ENCODE data around the gene TIGIT. TPM values are rescaled to one million over a fixed set of nuclear protein-coding genes. Genes with fewer than 3 reads are reported as not detected.

The TIGIT gene
- total RNA-seq, 1 experiment from 2014 or later = not detected

GRCh38 chr3:114308377-114308776 lies 14.5 kb downstream of the TIGIT start:
- in situ Hi-C loops (cut with HindIII; ENCODE audit: low sequenced_read_pairs) = no loop called here

GRCh38 chr3:114308830-114309229 lies 15.0 kb downstream of the TIGIT start:
- in situ Hi-C loops (cut with HindIII; ENCODE audit: low sequenced_read_pairs) = no loop called here
- DNase-seq (ENCODE audit: low spot score) = no peak

More at GRCh38 chr3:114308377-114308776, 14.5 kb downstream of the TIGIT start:
- no peak for DNase-seq (ENCODE audit: low spot score)

GRCh38 chr3:114310695-114311094 lies 16.9 kb downstream of the TIGIT start:
- no peak for DNase-seq (ENCODE audit: low spot score)
- in situ Hi-C loops (cut with HindIII; ENCODE audit: low sequenced_read_pairs) = no loop called here

- in situ Hi-C loops (cut with HindIII; ENCODE audit: low sequenced_read_pairs) = no loop called here
- no peak for DNase-seq (ENCODE audit: low spot score)
These were observed 19.6 kb downstream of the TIGIT start for GRCh38 chr3:114313426-114313825.

GRCh38 chr3:114314282-114314681 lies 20.5 kb downstream of the TIGIT start:
- no peak for DNase-seq (ENCODE audit: low spot score)
- in situ Hi-C loops (cut with HindIII; ENCODE audit: low sequenced_read_pairs) = no loop called here

- no peak for DNase-seq (ENCODE audit: low spot score)
- in situ Hi-C loops (cut with HindIII; ENCODE audit: low sequenced_read_pairs) = no loop called here
These were observed 24.5 kb downstream of the TIGIT start for GRCh38 chr3:114318295-114318694.

- DNase-seq (ENCODE audit: low spot score) = no peak
- in situ Hi-C loops (cut with HindIII; ENCODE audit: low sequenced_read_pairs) = no loop called here
These were observed 25.6 kb downstream of the TIGIT start for GRCh38 chr3:114319453-114319852.

GRCh38 chr3:114320246-114320645 lies 26.4 kb downstream of the TIGIT start:
- no peak for DNase-seq (ENCODE audit: low spot score)
- in situ Hi-C loops (cut with HindIII; ENCODE audit: low sequenced_read_pairs) = no loop called here

- DNase-seq (ENCODE audit: low spot score) = no peak
- in situ Hi-C loops (cut with HindIII; ENCODE audit: low sequenced_read_pairs) = no loop called here
These were observed 29.9 kb downstream of the TIGIT start for GRCh38 chr3:114323546-114324254.

- DNase-seq (ENCODE audit: low spot score) = no peak
- in situ Hi-C loops (cut with HindIII; ENCODE audit: low sequenced_read_pairs) = no loop called here
These were observed 33.8 kb downstream of the TIGIT start for GRCh38 chr3:114327665-114328064.

GRCh38 chr3:114328345-114328744 lies 34.5 kb downstream of the TIGIT start:
- in situ Hi-C loops (cut with HindIII; ENCODE audit: low sequenced_read_pairs) = no loop called here
- DNase-seq (ENCODE audit: low spot score) = no peak

- in situ Hi-C loops (cut with HindIII; ENCODE audit: low sequenced_read_pairs) = no loop called here
- DNase-seq (ENCODE audit: low spot score) = no peak
These were observed 36.0 kb downstream of the TIGIT start for GRCh38 chr3:114329823-114330222.

- DNase-seq (ENCODE audit: low spot score) = no peak
- in situ Hi-C loops (cut with HindIII; ENCODE audit: low sequenced_read_pairs) = no loop called here
These were observed 37.2 kb downstream of the TIGIT start for GRCh38 chr3:114331007-114331406.

GRCh38 chr3:114331710-114332109 lies 37.9 kb downstream of the TIGIT start:
- in situ Hi-C loops (cut with HindIII; ENCODE audit: low sequenced_read_pairs) = no loop called here
- no peak for DNase-seq (ENCODE audit: low spot score)

GRCh38 chr3:114332342-114333179 lies 38.7 kb downstream of the TIGIT start:
- in situ Hi-C loops (cut with HindIII; ENCODE audit: low sequenced_read_pairs) = no loop called here
- no peak for DNase-seq (ENCODE audit: low spot score)

GRCh38 chr3:114333180-114333922 lies 39.5 kb downstream of the TIGIT start:
- in situ Hi-C loops (cut with HindIII; ENCODE audit: low sequenced_read_pairs) = no loop called here
- DNase-seq (ENCODE audit: low spot score) = peak; percentile 30

GRCh38 chr3:114333923-114334240 lies 40.1 kb downstream of the TIGIT start:
- in situ Hi-C loops (cut with HindIII; ENCODE audit: low sequenced_read_pairs) = no loop called here
- DNase-seq (ENCODE audit: low spot score) = no peak

- in situ Hi-C loops (cut with HindIII; ENCODE audit: low sequenced_read_pairs) = no loop called here
- no peak for DNase-seq (ENCODE audit: low spot score)
These were observed 42.4 kb downstream of the TIGIT start for GRCh38 chr3:114336122-114336697.

- no peak for DNase-seq (ENCODE audit: low spot score)
- in situ Hi-C loops (cut with HindIII; ENCODE audit: low sequenced_read_pairs) = no loop called here
These were observed 43.0 kb downstream of the TIGIT start for GRCh38 chr3:114336857-114337256.
